Activated CD8-positive, alpha-beta memory T cell treated with anti-CD3 and anti-CD28 coated beads, Interleukin-2, amount 50 U/mL, for 1 hour (primary cell): ENCODE data around the gene TNNI3.
"Not testable (repeated sequence)": the region's sequence is repeated elsewhere in the genome, so short reads cannot be mapped to it uniquely, and the experiment has no call there.

Source experiments
- DNase-seq: peaks from one replicate; pipeline ENCODE4 v3.0.0-alpha.2; 2020; ENCODE audit errors: extremely low read depth

The TNNI3 gene

GRCh38 chr19:55157064-55157908, at the start of gene TNNI3:
Gene TNNI3 (minus strand): TSS chr19:55157732. CDS start chr19:55157589, 143 bp downstream.
- DNase-seq = no peak

DNA sequence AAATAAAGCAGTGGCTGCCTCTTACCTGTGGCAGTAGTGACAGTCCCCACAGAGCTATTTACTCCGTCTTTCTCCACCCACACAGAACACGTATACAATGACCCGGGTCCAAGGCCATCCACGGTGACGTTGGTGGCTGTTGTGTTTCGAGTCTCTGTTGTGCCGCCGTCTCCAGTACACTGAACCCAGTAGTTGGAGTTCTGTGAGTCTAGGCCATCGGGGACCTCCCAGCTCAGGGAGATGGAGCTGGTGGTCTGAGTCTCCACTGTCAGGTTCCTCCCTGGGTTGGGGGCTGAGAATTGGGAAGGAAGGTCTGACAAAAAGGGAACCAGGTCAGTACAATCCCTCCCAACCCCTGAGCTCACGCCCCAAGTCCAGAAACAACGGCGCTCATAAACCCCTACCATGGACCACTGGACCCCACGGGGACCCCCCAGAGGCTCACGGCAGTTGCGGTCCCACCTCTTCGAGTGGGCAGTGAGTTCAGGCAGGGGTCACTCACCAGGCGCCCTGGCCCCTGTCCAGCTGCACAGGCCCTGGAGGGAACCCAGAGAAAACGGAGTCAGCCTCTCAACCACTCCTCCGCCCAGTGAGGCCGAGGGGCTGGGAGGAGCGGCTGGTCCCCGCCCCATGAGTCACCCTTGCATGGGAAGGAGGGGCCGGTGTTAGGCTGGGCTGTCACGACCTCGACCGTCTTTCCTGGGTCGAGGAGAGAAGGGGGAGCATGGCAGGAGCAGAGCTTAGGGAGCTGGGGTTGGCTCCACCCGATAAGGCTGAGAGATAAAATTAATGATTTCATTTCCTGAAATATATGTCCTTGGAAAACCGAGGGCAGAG, 49.4 kb upstream of the TNNI3 start:
- no peak for DNase-seq

DNA sequence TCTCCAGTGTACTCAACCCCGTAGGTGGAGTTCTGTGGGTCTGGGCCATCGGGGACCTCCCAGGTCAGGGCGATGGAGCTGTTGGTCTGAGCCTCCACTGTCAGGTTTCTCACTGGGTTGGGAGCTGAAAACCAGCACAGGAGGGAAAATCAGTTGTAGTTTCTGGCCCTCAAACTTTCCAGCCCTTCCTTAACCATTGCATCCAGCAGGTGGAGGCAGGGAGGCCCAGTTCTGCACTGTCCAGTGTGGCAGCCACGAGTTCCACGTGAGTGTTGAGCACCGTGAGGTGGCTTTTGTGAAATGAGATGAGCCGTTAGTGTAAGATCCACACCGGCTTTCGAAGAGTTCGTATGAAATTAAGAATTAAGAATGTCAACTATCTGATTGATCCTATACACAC, 44.7 kb upstream of the TNNI3 start:
- DNase-seq = not testable (repeated sequence)

GRCh38 chr19:55199620-55200204, 42.2 kb upstream of the TNNI3 start:
- no peak for DNase-seq

- no peak for DNase-seq
Measured at GRCh38 chr19:55198651-55199050, 41.1 kb upstream of the TNNI3 start.

GRCh38 chr19:55197528-55197927, 40.0 kb upstream of the TNNI3 start:
- no peak for DNase-seq

DNA sequence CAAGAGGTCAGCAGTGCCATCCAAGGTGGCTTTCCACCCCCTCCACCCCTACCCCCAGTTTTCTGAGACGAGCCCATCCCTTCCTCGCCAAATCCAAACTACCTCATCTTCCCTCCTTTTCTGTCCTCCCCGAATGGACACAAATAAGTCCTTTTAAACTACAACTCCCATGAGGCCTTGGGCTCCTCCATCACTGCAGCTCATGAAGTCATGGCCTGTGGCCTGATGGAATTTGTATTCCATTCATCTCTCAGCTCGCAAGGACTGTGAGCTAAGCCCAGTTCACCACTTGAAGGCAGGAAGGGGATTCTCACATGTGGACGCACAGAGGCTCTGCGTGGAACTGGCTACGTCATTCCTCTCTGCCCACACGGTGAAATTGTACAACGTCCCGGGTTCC, 39.3 kb upstream of the TNNI3 start:
- no peak for DNase-seq

GRCh38 chr19:55193481-55193880, 35.9 kb upstream of the TNNI3 start:
- no peak for DNase-seq

DNA sequence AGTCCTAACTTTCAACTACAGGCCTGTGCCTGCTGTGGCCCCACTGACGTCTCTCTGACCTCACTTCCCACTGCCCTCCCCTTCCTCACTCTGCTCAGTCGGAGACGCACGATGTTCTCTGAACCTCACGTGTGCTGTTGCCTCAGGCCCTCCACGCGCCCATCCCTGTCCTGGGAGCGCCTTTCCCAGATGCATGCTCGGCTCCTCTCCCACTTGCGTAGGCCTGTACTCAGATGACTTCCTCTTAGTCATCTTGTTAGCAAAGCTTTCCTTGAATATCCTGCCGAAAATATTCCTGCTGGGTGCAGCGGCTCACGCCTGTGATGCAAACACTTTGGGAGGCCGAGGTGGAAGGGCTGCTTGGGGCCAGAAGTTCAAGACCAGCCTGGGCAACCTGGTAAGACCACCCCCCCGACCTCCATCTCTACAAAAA, 31.9 kb upstream of the TNNI3 start:
- no peak for DNase-seq

GRCh38 chr19:55188625-55189024, 31.1 kb upstream of the TNNI3 start:
- DNase-seq = no peak

DNA sequence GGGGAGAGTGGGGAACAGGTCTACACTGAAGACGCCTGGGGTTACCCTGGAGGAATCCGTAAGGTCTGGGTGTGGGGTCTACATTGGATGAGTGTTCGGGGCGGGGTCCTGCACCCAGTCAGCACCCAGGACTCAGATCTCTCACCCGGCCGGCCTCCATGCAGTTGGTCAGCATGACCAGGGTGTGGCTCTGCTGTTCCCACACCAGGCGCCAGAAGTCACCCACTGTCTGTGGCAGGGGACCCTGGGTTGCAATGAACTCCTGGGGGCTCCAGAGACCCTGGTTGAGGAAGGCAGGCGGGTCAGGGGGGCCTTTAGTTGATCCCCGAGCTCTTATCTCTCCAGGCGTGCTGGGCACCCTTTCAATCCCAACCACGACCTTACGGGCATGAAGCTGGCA, 28.5 kb upstream of the TNNI3 start:
- DNase-seq = no peak

DNA sequence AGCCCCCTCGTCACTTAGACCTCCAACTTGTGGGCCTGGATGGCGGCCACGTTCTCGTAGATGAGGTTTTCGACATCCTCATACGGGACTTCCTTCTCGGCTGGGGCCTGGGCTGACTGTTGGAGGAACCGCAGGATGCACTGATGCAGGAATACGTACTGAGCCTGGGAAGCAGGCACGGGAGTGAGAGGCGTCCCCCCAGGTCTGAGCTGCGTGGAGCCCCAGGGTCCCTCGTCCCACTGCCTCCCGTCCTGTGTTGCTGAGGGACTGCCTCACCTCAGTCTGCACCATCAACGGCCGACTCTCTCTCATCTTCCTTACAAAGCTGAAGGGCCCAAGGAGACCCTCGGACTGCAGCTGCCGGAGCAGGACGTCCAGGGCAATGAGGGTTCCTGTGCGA, 24.2 kb upstream of the TNNI3 start:
- DNase-seq = no peak

GRCh38 chr19:55179606-55180484, 22.3 kb upstream of the TNNI3 start, which contains the start of gene SYT5:
Gene SYT5 (minus strand): TSS chr19:55180289. CDS start chr19:55179041, 1,248 bp downstream.
- no peak for DNase-seq

DNA sequence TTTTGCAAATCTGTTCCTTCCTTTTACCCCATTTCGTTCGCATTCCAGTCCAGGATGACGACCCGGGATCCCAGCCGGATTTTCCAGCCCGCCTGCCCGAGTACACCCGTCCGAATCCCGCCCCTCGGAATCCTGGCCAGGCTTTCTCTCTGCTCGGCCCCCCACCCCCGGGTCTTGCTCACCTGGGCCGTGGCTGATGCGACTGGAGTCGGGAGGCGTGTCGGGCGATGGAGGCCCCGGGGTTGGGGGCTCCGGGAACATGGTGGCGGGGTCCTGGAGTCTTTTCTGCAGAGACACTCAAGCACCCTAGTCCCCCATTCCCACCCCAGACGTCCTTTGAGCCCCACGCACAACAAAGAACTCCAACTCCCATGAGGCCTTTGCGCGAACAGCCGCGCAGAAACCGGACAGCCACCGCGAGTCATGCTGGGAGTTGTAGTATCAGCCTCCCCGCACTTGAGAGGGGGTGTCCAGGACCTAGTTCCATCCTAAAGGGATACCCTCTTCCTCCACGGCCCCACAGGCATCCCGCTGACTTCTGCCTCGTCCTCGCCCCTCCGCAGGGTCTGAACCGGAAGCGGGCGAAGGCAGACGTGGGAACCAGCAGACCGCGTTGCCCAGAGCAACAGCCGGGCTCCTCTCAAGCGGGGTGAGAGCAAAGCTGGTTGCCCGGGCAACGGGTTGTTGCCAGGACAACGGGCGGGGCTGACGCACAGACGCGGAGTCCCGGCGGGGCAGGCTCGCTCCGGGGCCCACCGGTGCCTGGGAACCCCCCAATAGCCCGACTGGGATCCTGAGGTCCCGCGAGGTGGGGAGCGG, 21.5 kb upstream of the TNNI3 start:
- peak; percentile 90 for DNase-seq

DNA sequence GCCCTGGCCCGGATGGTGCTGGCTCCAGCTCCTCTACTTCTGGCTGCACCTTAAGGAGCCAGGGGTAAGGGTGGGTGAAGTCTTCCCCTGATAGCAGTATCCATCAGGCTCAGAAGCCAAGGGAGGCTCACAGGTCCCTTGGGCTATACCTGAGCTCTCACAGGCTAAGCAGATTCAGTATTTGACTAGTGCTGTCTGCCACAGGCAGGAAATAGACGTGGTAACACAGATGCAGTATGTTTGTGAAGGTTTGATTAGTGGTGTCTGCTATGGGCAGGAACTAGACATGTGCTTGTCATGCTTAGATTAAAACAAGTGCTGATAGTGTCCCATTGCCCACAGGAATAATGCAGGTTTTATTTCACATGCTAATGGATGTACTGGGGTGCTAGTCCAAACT, 18.5 kb upstream of the TNNI3 start:
- no peak for DNase-seq

- no peak for DNase-seq
Measured at GRCh38 chr19:55175117-55175867, 17.8 kb upstream of the TNNI3 start.

GRCh38 chr19:55174425-55175116, 17.0 kb upstream of the TNNI3 start:
- no peak for DNase-seq

DNA sequence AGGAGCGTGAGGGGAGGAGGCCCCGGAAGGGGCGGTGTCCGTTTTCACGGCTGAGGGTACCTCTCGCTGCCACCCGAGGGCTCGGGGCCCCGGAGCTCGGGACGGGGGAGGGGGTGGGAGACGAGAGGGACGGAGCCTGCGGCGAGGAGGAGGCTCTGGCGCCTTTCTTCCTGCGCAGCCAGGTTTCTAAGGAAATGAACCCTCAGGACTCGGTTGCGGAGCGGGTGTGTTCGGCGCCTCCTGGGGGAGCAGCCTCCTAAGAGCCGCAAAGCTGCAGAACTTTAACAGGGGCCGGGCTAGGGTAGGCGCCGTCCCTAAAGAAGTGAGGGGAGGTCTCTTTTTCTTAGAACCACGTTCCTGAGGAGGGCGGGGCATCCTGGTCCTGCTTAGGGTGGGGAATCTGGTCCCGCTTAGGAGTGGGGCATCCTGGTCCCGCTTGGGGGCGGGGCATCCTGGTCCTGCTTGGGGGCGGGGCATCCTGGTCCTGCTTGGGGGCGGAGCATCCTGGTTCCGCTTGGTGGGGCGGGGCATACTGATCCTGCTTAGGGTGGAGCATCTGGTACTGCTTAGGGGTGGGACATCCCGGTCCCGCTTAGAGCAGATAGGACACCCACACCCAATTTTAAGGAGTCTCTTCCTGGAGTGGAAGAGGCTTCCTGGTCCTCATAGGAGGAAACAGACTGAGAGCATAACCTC, 16.3 kb upstream of the TNNI3 start:
- DNase-seq = no peak
